ENCODE measurements around the gene TAP2.

GRCh38 chr6:32843331-32843978 is 4.9 kb upstream of the TAP2 start:
- TF ChIP-seq GATAD2B (conservative IDR thresholded peaks at IDR 0.05; ENCODE audit: low read depth) = peak; percentile 59; the same call in 1 of the 2 replicates
- TF ChIP-seq CREM (IDR thresholded peaks at IDR 0.05; ENCODE audit: low read depth) = no peak
- TF ChIP-seq CTCF (IDR thresholded peaks at IDR 0.05 in 2 of 3, conservative IDR thresholded peaks at IDR 0.05 in 1 of 3; ENCODE audit: control insufficient read depth in 2 of 3, extremely low read depth in 1 of 3, insufficient read depth in 1 of 3, low read depth in 3 of 3, low read length in 3 of 3) = 0 out of 6 replicates have a peak, but pooled peaks of 1 of the 3 experiments have one; percentile 1
- TF ChIP-seq SIX5 (IDR thresholded peaks at IDR 0.05; ENCODE audit: low read depth, low read length, severe bottlenecking) = no peak
- TF ChIP-seq POLR2A (IDR thresholded peaks at IDR 0.05; ENCODE audit: low read depth, low read length) = no peak; the same call in 1 of the 2 replicates

Data from GM12878 (cell line).